RKO (cell line): Measurements from ENCODE around the gene PTPRM.

ENCODE experiments used
- DNase-seq: peaks from one replicate; pipeline ENCODE4 v3.0.0-alpha.2; 2016; ENCODE audit warnings: low spot score

Gene PTPRM

DNA sequence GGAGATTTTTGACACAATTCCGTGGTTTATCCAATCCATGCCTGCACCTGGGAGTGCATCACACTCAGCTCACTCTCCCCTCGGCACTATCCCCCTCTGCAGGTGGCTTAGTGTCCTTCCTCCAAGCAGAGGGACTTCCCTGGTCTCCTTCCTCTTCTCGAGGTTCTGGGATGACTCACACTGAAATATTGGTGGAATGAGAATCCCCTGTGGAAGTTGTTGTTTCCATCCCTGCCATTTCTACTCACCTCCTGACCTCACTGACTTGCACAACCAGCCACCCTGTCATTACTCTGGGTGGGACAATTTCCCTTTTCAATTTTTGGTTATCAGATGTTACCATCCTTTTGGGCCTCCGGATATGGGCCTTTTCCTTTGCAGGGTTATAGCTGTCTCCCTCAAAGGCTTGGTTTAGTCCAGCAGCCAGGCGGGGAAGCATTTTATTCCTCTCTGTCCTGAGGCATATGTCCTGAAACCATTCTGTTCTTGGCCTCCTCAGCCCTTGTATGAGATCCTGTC is 59.9 kb downstream of the PTPRM start:
- peak; percentile 1 for DNase-seq

DNA sequence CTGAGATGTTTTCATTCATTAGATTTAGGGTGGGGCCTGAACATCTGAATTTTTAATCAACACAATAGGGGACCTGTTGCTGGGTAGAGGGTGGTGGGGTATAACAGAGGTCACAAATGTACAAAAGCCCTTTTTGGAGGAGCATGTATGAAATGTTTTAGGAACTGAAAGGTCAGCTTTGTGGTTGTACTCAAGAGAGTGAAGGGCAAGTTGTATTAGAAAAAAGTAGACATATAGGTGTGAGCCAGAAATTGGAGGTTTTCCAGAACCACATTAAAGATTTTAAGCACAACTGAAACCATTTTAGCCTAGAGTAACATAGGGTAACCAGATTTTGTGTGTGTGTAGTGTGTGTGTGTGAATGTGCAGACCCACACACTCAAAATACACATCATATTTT is 62.3 kb downstream of the PTPRM start:
- DNase-seq: no peak

GRCh38 chr18:7630731-7631442 is 63.8 kb downstream of the PTPRM start:
- no peak for DNase-seq

- DNase-seq: no peak
Observed at GRCh38 chr18:7632152-7633098, 65.3 kb downstream of the PTPRM start.

GRCh38 chr18:7633171-7633570 is 66.1 kb downstream of the PTPRM start:
- DNase-seq: no peak

DNA sequence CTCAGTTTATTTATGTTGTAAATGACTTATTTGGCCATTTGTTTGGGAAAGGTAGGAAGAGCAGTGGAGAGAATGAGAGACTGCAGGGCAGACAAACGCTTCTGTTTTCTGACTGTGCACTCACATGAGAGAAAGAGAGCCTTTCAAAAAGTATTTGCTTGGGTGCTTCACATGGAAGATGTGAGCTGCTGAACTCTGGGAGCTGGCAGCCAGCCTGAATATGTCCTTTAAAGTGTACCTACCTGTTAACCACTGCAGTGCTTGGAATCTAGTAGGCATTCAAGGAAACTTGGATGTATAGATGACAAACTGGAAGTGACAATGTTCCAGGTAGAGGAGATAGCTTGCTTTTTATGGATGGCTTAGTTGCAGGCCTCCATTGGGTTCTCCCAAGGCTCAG is 68.8 kb downstream of the PTPRM start:
- DNase-seq: no peak

- DNase-seq: no peak
Observed at GRCh38 chr18:7637269-7637668, 70.2 kb downstream of the PTPRM start.

DNA sequence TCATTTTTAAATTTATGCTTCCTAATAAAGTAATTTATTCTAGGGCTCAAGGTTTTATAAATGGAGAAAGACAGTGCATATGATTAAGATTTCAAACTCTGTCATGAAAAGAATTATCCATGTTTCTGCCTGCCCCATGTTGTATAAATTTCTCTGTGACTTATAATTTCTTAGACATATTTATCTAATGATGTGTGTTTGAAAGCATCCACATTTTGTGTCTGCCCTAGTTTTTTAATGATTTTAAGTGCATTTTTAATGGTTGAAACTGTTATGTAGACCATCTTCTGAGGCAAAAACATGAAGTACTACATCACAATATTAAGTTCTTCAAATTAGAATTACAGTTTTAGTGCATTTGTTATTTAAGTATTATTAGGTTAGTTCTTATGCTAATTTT is 71.2 kb downstream of the PTPRM start:
- DNase-seq: no peak

GRCh38 chr18:7641813-7642212 is 74.7 kb downstream of the PTPRM start:
- DNase-seq: no peak

GRCh38 chr18:7642331-7642890 is 75.3 kb downstream of the PTPRM start:
- no peak for DNase-seq

- DNase-seq: no peak
Observed at GRCh38 chr18:7645756-7646155, 78.6 kb downstream of the PTPRM start.

DNA sequence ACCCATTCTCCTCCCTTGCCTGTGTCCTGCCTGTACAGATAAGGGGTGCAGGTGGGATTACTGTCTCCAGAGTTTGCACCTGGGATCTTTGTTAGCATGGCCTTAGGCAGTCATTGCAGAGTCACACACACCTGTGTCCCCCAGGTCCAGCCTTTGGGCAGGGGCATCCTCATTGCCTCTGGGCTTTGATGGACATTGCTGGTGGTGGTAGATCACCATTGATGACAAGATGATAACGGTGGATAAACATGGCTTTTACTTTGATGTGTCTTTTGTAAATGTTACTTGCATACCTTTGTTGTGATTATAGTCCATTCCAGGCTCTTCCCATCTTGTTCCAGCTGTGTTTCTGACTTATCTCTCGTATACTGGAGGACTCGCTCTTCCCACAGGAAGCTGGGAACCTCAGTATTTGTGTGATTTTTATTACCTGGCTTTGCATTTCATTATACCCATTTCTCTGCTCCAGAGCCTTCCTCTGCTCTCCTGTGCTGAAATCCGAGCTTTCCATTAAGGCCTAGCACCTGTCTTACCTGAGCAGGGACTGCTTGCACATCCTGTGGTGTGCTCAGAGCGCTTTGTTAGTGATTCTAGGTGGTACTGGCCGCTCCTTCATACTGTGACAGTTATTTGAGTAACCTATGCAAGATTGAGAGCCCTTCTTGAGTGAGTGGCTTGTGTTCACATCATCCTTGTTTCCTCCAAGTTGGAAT is 79.2 kb downstream of the PTPRM start:
- DNase-seq: no peak

DNA sequence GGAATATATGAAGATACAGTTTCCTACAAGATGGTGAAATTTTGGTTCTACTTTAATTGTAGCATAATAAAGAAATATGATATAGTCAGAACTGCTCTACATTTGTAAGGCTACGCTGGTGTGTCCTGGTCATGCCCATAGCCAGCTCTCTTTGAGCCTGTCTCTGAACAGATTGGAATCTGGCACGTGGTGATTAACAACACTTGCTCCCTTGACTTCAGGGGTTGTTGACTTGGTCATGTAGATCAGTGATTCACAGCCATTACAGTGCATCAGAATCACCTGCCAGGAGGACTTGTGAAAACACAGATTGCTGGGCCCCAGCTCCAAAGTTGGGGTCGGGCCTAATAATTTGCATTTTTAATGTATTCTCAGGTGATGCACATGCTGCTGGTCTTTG is 80.4 kb downstream of the PTPRM start:
- DNase-seq: no peak

- no peak for DNase-seq
Observed at GRCh38 chr18:7657050-7657449, 89.9 kb downstream of the PTPRM start.

DNA sequence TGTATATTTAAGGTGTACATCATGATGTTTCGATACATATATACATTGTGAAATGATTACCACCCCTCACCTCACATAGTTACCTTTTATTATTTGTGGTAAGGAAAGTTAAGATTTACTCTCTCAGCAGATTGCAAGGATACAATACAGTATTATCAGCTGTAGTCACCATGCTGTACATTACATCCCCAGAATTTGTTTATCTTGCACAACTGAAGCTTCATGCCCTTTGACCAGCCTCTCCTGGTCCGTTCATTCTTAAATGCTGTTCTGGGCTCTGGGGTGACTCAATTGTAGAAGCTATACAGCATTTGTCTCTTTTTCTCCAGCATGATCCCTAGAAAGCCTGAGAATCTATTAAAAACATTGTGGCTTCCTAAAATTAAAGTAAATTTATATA is 90.8 kb downstream of the PTPRM start:
- DNase-seq: no peak

DNA sequence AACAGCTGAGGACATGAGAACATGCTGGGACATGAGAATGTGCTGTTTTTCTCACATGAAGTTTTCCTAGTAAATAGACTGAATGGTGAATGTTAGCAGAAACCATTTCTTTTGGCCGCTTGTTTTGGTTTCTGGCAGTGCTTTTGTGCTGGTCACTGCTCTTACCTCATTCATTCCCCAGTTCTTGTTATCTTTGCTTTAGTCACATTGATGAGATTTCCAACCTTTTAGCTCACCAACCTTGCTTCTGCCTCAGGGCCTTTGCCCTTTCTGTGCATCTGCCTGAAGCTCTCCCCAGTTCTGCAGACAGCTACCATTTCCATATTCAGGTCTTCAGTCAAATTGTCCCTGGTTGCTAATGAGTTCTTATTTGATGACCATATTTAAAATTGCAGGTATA is 91.6 kb downstream of the PTPRM start:
- DNase-seq: no peak

GRCh38 chr18:7661207-7661606 is 94.1 kb downstream of the PTPRM start:
- no peak for DNase-seq

- no peak for DNase-seq
Observed at GRCh38 chr18:7662866-7663265, 95.8 kb downstream of the PTPRM start.

DNA sequence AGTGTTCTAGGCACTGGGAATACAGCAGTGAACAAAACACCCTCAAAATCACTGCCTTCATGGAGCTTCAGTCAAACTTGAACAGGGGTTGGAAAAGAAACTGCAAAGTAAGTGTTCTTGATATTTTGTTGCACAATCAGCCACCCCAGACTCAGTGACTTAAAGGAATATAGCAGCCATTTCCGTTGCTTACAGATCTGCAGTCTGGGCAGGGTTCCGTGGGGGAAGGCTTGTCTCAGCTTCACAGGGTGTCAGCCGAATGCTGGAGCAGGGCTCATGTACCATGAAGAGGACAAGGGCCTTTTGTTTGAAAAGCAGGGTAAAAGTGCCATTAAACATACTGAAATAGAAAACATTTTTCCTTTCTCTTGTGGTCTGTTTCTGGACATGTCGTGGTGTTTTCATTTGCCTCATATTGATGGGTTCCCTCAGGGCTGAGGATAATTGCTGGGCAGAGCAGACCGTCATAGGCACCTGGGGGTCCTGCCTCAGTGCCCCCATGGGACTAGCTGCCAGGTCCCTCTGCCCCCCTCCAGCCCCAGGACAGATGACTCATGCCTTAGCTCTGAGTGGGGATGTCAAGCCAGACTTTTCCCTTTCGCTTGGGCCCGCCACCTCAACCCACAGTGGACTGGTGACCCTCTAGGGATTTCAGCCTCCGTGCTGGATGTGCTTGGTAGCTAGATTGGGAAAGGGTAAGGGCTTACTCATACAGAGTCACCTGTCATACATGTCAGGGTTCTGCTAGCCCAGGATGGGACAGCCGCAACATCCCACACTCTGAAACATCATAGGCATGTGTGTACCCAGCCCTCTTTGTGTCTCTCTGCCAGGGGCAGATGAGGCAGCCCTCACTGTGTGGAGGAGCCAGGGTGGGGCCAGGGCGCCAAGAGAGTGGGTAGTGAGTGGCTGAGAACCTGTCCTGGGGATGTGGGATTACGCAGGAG is 96.5 kb downstream of the PTPRM start:
- no peak for DNase-seq

- DNase-seq: no peak
Observed at GRCh38 chr18:7666195-7666776, 99.2 kb downstream of the PTPRM start.

DNA sequence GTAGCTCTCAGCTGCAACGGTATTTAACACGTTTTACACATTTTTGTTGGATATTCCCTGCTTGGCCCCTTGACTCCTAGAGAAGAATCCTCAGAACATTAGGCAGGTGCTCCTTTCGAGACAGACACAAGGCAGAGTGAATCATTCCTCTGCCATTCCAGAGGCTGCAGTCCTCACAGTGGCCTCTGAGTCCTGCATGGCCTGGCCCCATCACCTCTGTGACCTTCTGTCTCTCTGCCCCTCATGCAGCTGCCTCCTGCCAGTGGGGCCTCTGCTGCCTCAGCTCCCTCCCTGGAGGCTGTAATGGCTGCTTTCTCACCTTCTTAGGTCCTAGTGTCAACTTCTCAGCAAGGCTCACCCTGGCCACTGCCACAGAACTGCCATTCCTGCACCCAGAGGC is 101.3 kb downstream of the PTPRM start:
- no peak for DNase-seq
